Middle frontal gyrus (tissue), 1 donor: ENCODE measurements around the gene PTPN23.

Experiments
- DNase-seq: peaks from one replicate; pipeline ENCODE4 v3.0.0-alpha.2; 2015; ENCODE audit warnings: low spot score; ENCODE audit errors: extremely low spot score

The PTPN23 gene

DNA sequence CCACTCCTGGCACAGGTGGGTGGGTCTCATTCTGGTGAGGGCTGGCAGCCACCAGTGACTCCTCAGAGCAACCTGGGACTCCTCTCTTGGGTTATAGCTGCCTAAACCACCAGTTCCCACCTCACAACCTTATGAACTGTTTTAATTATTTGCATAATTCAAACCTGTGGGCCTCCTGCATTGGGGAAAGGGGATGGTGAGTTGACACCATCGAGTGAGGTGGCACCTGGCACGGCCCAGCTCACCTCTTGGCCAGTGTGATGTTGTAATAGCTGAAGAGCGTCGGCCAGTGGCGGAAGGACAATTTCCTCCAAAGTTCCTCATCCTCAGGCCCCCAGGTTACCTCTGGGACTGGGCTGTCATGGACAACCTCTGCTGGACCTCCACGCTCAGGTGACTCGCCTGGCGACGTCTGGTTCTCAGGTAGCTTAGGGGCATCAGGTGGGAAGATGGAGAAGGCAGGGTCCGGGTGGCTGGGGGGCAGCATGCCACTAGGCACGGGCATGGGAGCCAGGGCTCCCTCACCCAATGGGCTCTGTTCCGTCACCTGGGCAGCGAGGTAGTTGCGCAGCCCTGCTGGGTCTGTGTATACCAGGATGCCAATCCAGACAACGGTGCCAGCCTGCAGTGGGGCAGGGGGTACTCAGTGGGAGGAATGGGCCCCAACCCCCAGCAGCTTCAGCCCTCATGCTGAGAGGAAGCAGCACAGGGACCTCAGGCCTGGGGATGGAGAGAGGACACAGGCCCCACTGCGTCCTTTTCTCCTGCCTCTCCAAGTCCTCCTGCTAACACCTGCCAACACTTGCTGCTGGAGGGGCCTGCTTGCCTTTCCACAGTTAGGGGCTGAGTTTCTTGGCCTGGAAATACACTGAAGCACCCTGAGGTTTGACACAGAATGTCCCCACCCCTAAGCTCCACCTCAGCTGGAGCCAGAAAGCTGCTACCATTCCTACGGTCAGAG is 38.5 kb downstream of the PTPN23 start:
- DNase-seq, result no peak

GRCh38 chr3:47420044-47420430 is 39.2 kb downstream of the PTPN23 start:
- DNase-seq, result no peak

DNA sequence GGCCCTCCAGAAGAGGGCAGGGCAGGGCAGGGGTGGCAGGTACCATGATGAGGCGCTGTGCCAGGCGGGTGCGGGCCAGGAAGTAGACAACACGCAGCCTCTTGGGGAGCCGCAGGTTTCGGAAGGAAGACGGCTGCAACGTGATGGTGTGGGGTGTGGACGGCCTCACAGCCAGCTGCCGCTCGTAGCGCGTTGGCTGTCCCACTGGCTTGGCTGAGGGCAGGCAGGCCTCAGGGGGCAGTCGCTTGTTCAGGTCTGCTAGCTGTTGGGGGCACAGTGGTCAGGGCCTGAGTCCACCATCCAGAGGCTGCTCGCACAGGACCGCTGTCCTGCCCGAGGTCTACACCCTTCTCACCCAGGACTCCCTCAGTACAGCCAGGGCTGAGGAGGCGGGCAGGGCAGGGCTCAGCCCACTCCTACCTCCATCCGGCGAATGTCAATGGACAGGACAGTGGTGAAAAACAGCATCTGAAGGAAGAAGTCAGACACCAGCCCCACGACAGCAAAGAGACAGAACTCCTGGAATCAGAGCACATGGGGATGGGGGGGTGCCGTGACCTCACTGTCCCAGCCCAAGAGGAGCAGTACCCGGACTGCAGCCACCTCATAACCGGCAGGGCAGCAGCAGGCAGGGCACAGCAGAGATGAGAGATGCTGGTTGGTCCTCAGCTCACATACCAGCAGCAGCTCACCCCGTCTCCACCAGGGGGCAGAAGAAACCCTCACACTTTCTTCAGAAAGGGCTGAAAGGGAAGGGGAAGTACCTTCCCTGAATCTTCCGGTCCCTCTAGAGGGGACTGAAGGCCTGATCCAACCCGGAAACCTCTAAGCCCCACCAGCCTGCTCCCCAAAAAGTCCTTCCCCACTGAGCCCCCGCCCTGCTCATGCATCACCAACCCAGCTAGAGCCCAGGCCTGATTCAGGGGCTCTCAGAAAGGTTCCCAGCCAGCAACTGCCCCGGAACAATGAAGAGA is 40.0 kb downstream of the PTPN23 start:
- DNase-seq, result peak; percentile 55

- DNase-seq, result no peak
Observed at GRCh38 chr3:47421741-47422649, 41.2 kb downstream of the PTPN23 start.

GRCh38 chr3:47422743-47423142 is 41.9 kb downstream of the PTPN23 start:
- DNase-seq, result no peak

- no peak for DNase-seq
Observed at GRCh38 chr3:47423548-47424145, 42.8 kb downstream of the PTPN23 start.

DNA sequence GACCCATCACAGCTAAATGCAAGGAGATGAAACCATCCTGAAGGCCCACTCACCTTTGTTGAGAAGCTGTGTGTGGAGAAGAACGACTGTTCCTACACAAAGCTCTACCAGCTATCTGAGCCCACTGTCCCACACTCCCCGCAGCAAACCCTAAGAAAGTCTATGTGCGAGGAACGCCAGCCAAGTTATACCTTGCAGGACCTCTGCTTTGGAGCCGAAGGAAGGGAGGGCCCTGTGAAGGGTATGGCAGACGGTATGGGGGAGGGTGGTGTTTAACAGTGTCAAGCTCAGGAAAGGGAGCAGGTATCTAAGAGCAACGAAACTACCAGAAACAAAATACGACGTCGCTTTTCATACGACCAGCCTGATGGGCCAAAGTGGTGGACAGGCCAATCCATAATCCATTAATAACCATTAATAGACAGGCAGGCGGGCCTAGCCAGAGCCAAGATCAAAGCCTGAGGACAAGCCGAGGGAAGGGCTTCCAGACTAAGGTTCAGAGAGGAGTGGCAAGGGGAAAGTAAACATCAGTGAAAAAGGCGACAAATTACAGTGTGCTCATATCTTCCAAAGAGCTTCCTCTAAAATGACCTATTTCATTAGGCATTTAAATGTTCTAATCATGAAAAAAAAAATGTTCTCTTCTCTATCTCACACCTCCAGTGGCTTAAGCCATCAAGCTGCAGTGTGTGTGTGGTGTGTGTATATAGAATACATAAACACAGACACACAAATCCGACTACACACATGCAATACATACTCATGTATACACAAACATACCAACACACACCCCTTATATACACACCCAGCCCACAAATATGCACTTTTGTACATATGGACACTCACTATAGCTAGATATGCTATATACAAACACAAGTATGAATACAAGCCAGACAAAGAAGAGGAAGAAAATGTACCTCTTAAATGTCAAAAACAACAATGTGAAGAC is 43.9 kb downstream of the PTPN23 start:
- no peak for DNase-seq

DNA sequence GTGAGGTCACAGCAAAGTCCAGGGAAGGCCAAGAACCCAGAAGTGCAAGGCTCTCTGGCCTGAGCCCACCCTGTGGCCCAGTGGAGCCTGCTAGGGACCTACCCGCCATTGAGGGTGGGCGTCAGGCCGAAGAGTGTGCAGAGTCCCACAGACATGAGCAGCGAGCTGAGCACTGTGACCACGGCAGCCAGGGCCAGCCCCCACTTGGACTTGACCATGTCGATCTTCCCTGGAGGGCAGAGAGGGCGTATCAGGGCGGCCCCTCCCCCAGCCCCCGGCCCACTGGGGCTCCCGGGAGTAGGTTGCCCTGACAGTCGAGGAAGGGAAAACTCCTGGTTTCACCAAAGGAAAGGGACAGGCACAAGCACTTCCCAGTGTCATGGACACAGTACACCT is 44.6 kb downstream of the PTPN23 start:
- DNase-seq, result no peak

DNA sequence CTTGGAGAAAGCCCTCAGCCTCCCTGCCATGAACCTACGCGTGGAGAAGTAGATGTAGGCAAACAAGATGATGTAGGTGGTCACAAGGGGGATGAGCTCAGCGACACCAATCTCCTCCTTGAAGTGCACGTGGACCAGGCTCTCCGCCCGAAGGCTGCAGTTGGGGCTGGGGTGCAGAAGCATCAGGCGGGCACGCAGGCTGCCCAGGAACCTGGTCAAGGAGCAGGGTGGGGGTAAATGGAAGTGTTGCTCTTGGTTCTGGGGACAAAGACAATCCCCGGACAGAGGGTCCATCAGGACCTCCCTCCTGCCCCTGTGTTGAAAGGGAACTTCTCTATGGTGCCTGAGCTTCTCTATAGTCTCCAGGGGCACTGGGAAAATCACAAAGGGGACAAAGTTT is 45.1 kb downstream of the PTPN23 start:
- DNase-seq, result no peak

GRCh38 chr3:47427866-47428265 is 47.0 kb downstream of the PTPN23 start:
- DNase-seq, result no peak

GRCh38 chr3:47428662-47429061 is 47.8 kb downstream of the PTPN23 start:
- DNase-seq, result no peak

DNA sequence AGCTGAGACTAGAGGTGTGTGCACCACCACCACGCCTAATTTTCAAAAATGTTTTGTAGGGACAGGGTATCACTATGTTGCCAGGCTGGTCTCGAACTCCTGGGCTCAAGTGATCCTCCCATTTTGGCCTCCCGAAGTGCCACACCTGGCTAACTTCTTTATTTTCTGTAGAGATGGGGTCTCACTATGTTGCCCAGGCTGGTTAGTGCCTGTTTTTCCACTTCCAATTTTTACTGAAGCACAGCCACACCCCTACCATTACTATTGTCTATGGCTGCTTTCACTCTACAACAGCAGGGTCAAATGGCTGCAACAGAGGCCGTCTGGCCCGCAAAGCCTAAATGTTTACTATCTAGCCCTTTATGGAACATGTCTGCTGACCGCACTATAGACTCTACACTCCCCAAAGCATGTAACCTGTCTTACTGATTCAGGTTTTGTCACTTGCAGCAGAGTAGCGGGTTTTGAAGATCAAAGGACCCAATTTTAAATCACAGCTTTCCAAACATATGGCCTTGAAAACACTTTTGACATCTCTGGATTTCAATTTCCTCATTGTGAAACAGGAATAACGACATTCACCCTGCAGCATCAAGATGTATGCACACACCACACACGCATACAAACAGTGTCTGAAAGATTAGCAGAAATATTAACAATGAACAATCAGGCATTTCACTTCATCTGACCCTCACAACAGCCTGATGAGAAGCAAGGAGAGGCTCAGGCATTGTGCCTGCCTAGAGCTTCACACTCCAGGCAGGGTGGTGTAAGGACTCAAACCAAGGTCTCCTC is 48.9 kb downstream of the PTPN23 start:
- DNase-seq, result no peak

DNA sequence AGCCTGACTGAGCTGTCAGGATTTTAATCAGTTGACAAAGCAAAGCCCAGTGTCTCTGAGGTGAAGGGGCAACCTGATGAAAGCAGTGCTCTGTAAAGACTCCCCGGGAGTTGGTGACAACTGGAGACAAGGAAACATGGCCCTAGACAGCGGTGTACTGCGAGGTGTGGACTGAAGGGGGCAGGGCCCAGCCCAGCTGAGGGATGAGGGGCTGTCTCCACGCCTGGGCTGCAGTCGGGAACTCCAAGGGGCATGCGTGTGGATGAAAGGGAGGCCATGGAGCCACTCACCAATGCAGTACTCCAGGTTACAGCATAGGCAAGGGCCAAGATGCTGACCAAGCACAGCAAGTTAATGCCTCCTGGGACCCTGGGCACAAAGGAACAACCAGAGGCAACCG is 49.8 kb downstream of the PTPN23 start:
- DNase-seq, result no peak

GRCh38 chr3:47431225-47431624 is 50.4 kb downstream of the PTPN23 start:
- DNase-seq, result no peak

- DNase-seq, result no peak
Observed at GRCh38 chr3:47432673-47433072, 51.9 kb downstream of the PTPN23 start.

GRCh38 chr3:47433796-47434195 is 53.0 kb downstream of the PTPN23 start:
- no peak for DNase-seq

DNA sequence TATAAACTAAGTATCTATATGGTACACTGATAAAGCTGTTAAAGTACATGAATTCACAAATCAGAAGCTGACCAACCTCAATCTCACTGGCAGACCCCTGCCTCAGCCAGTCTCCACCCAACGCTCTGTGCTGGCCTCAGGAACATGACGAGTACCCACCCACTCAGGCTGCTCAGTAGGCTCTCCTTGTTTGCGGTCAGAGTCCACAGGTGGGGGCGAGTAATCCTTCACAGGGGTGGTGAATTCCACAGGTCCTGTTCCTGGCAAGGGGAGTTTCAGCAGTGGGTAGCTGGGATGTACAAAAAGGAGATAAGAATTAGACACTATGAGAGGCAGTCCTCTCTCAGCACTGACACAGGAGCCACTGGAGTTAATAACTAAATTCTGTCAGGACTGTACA is 54.0 kb downstream of the PTPN23 start:
- no peak for DNase-seq

DNA sequence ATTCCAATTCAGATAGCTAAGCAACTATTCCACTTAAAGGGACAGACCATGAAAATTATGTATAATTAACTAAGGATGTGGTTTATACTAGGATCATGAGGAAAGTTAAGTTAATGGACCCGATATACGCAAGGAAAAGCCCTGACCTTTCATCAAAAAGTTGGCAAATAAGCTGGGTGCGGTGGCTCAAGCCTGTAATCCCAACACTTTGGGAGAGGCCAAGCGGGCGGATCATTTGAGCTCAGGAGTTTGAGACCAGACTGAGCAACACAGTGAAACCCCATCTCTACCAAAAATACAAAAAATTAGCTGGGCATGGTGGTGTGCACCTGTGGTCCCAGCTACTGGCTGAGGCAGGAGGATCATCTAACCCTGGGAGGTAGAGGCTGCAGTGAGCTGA is 55.4 kb downstream of the PTPN23 start:
- DNase-seq, result no peak

DNA sequence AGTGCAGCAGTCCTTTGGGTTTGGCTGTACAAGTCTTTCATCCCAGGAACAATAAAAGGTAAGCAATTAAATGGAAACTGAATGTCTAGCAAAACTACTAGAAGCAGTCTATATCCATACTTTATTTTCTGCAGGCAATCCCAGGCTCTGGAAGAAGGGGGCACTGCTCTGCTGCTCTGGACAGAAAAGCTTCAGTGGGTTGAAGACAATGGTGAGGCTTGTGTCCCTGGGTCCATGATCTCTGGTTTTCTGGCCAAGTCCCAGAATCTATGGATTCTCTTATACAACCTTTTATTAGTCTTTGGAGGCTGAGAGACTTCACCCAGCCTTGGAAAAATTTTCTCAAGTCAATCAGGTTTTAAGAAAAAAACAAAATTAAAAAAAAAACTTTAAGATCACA is 59.3 kb downstream of the PTPN23 start:
- DNase-seq, result peak; percentile 17
